Activated CD8-positive, alpha-beta T cell treated with anti-CD3 and anti-CD28 coated beads, Interleukin-2, amount 10 ng/mL, durations not matched to agents 7 days and 5 days (primary cell): ENCODE data around the gene CSTF1. TPM values are rescaled to one million over a fixed set of nuclear protein-coding genes. Genes with fewer than 3 reads are reported as not detected.
"Not testable (repeated sequence)": the region's sequence is repeated elsewhere in the genome, so short reads cannot be mapped to it uniquely, and the experiment has no call there.

Source experiments
- ATAC-seq: fragments of 150-1000 bp; cut with Tn5 transposase; one replicate; pipeline ENCODE4 v1.10.0; 2021; ENCODE audit warnings: moderate library complexity
- CTCF ChIA-PET: fragments of 350-600 bp; sonication (Branson Sonifier 250); formaldehyde crosslinking; loops from one replicate; lab custom pipeline; 2021; ENCODE audit warnings: antibody characterized with exemption; lab: Charles Lee
- POLR2A ChIA-PET: fragments of 350-600 bp; sonication (Branson Sonifier 250); formaldehyde crosslinking; loops from one replicate; lab custom pipeline; 2021; ENCODE audit warnings: antibody characterized with exemption; lab: Charles Lee
- DNase-seq: peaks from one replicate; pipeline ENCODE4 v3.0.0-alpha.2; 2020
- H3K27ac Mint-ChIP-seq: one replicate; pipeline ENCODE4 v1.8.0; 2021; ENCODE audit warnings: mild to moderate bottlenecking, mixed read lengths
- H3K27me3 Mint-ChIP-seq: one replicate; pipeline ENCODE4 v1.8.0; 2021; ENCODE audit warnings: low read depth, mixed read lengths
- H3K36me3 Mint-ChIP-seq: one replicate; pipeline ENCODE4 v1.8.0; 2021; ENCODE audit warnings: low read depth, mixed read lengths
- H3K4me1 Mint-ChIP-seq: one replicate; pipeline ENCODE4 v1.8.0; 2021; ENCODE audit warnings: low read depth, mixed read lengths
- H3K4me3 Mint-ChIP-seq: one replicate; pipeline ENCODE4 v1.8.0; 2021; ENCODE audit warnings: mild to moderate bottlenecking, mixed read lengths
- H3K9me3 Mint-ChIP-seq: one replicate; pipeline ENCODE4 v1.8.0; 2022; ENCODE audit warnings: mixed read lengths; ENCODE audit not compliant: insufficient read depth
- total RNA-seq, 2 experiments: library from RNA; stranded (reverse); gene quantifications; one replicate each; pipeline ENCODE4 v1.2.3, GENCODE V29; 2021

Gene CSTF1
- total RNA-seq, 2 experiments from 2014 or later, result 60.5 to 66.3 TPM

- H3K4me3 Mint-ChIP-seq, H3K9me3 Mint-ChIP-seq, ATAC-seq, H3K27ac Mint-ChIP-seq, POLR2A ChIA-PET, DNase-seq, H3K27me3 Mint-ChIP-seq: not testable (repeated sequence)
- Mint-ChIP-seq H3K4me1 (peaks cover 60% of the 10 kb centered on the region), H3K36me3 (peaks cover 70% of the 10 kb centered on the region)
- CTCF ChIA-PET, result interaction anchor here (2.3 kb wide), 1 partner anchor 9 kb away, joined by 9 read pairs; no protein-coding TSS in a partner anchor
Measured at GRCh38 chr20:56390396-56390795, 2.0 kb upstream of the CSTF1 start.

GRCh38 chr20:56391037-56391436, 1.4 kb upstream of the CSTF1 start:
- Mint-ChIP-seq H3K27ac (no peak overlapping the region), H3K9me3 (no peaks in the 10 kb centered on the region), H3K27me3 (no peaks in the 10 kb centered on the region), H3K36me3 (peaks cover 71% of the 10 kb centered on the region), H3K4me1 (peaks cover 61% of the 10 kb centered on the region), H3K4me3 (no peak overlapping the region)
- ChIA-PET CTCF (interaction anchor here (2.3 to 2.4 kb wide), 2 partner anchors 9 to 21 kb away, joined by 9 to 12 read pairs; partner anchors contain the start of gene CASS4), POLR2A (interaction anchor here (0.9 to 3.2 kb wide), 8 partner anchors 8 to 100 kb away, joined by 3 to 36 read pairs (median 12); partner anchors contain the start of genes CASS4 and RTF2)
- no peak for ATAC-seq
- no peak for DNase-seq

GRCh38 chr20:56391596-56392131, 781 bp upstream of the CSTF1 start:
- H3K4me3 Mint-ChIP-seq, result no peak overlapping the region

GRCh38 chr20:56392881-56393482, 537 bp downstream of the CSTF1 start:
- no peaks in the 10 kb centered on the region for H3K27me3 Mint-ChIP-seq
- no peak for DNase-seq
- no peak overlapping the region for H3K27ac Mint-ChIP-seq
- peaks cover 74% of the 10 kb centered on the region for H3K36me3 Mint-ChIP-seq
- peaks cover 55% of the 10 kb centered on the region for H3K4me1 Mint-ChIP-seq
- ChIA-PET POLR2A (interaction anchor here (0.8 to 3.2 kb wide), 11 partner anchors 14 to 91 kb away, joined by 3 to 36 read pairs (median 6); partner anchors contain the start of genes CASS4 and RTF2), CTCF (interaction anchor here (1.0 to 2.4 kb wide), 7 partner anchors 19 to 145 kb away, joined by 3 to 12 read pairs (median 3); partner anchors contain the start of genes CASS4, MC3R and RTF2)
- no peak for ATAC-seq
- no peak overlapping the region for H3K4me3 Mint-ChIP-seq
- H3K9me3 Mint-ChIP-seq, result no peaks in the 10 kb centered on the region

More at GRCh38 chr20:56391596-56392131, 781 bp upstream of the CSTF1 start:
- ATAC-seq, result peak; percentile 67
- ChIA-PET POLR2A (interaction anchor here (0.6 to 3.2 kb wide), 24 partner anchors 9 to 1014 kb away, joined by 3 to 36 read pairs (median 4); partner anchors contain the start of genes CASS4 and RTF2), CTCF (interaction anchor here (1.0 to 2.4 kb wide), 7 partner anchors 10 to 143 kb away, joined by 3 to 12 read pairs (median 3); partner anchors contain the start of genes CASS4, MC3R and RTF2)
- peaks cover 69% of the 10 kb centered on the region for H3K36me3 Mint-ChIP-seq
- no peaks in the 10 kb centered on the region for H3K9me3 Mint-ChIP-seq
- no peaks in the 10 kb centered on the region for H3K27me3 Mint-ChIP-seq
- peak; percentile 28 for DNase-seq
- peaks cover 55% of the 10 kb centered on the region for H3K4me1 Mint-ChIP-seq
- no peak overlapping the region for H3K27ac Mint-ChIP-seq

GRCh38 chr20:56393653-56394052, 1.2 kb downstream of the CSTF1 start:
- Mint-ChIP-seq H3K4me1 (peaks cover 52% of the 10 kb centered on the region), H3K4me3 (no peak overlapping the region), H3K27me3 (no peaks in the 10 kb centered on the region), H3K36me3 (peaks cover 71% of the 10 kb centered on the region), H3K27ac (no peak overlapping the region), H3K9me3 (no peaks in the 10 kb centered on the region)
- ATAC-seq, result no peak
- DNase-seq, result no peak
- ChIA-PET CTCF (interaction anchor here (1.0 to 2.3 kb wide), 4 partner anchors 20 to 123 kb away, joined by 3 to 8 read pairs (median 3); no protein-coding TSS in a partner anchor), POLR2A (interaction anchor here (0.5 to 3.2 kb wide), 5 partner anchors 19 to 76 kb away, joined by 3 to 36 read pairs (median 14); partner anchors contain the start of gene CASS4)

- H3K27me3 Mint-ChIP-seq, result no peaks in the 10 kb centered on the region
- H3K27ac Mint-ChIP-seq, result no peak overlapping the region
- ATAC-seq (no peak), DNase-seq (no peak)
- ChIA-PET CTCF (interaction anchor here (0.9 to 5.4 kb wide), 6 partner anchors 17 to 121 kb away, joined by 3 to 59 read pairs (median 8); partner anchors contain the start of genes CASS4 and RTF2), POLR2A (interaction anchor here (0.6 to 1.3 kb wide), 2 partner anchors 17 to 18 kb away, joined by 3 to 4 read pairs; partner anchors contain the start of gene CASS4)
- H3K9me3 Mint-ChIP-seq, result no peaks in the 10 kb centered on the region
- no peak overlapping the region for H3K4me3 Mint-ChIP-seq
- H3K36me3 Mint-ChIP-seq, result peaks cover 70% of the 10 kb centered on the region
- peaks cover 48% of the 10 kb centered on the region for H3K4me1 Mint-ChIP-seq
Measured at GRCh38 chr20:56395166-56395565, 2.7 kb downstream of the CSTF1 start.

GRCh38 chr20:56400001-56400640, 7.7 kb downstream of the CSTF1 start:
- peaks cover 41% of the 10 kb centered on the region for H3K4me1 Mint-ChIP-seq
- H3K27me3 Mint-ChIP-seq, result no peaks in the 10 kb centered on the region
- peaks cover 77% of the 10 kb centered on the region for H3K36me3 Mint-ChIP-seq
- DNase-seq, result peak; percentile 83
- no peak overlapping the region for H3K27ac Mint-ChIP-seq
- ChIA-PET CTCF (interaction anchor here (0.9 to 1.9 kb wide), 5 partner anchors 13 to 70 kb away, joined by 3 to 21 read pairs (median 3); partner anchors contain the start of gene CASS4), POLR2A (interaction anchor here (1.1 kb wide), 1 partner anchor 12 kb away, joined by 3 read pairs; the partner anchor contains the start of gene CASS4)
- no peaks in the 10 kb centered on the region for H3K9me3 Mint-ChIP-seq
- no peak overlapping the region for H3K4me3 Mint-ChIP-seq
- ATAC-seq, result peak; percentile 87

GRCh38 chr20:56403465-56403864, 11.0 kb downstream of the CSTF1 start:
- no peaks in the 10 kb centered on the region for H3K27me3 Mint-ChIP-seq
- no peak for DNase-seq
- no peak for ATAC-seq
- H3K4me3 Mint-ChIP-seq, result no peak overlapping the region
- peaks cover 77% of the 10 kb centered on the region for H3K36me3 Mint-ChIP-seq
- H3K27ac Mint-ChIP-seq, result no peak overlapping the region
- no peaks in the 10 kb centered on the region for H3K9me3 Mint-ChIP-seq
- ChIA-PET POLR2A (interaction anchor here (0.6 kb wide), 1 partner anchor 8 kb away, joined by 4 read pairs; no protein-coding TSS in a partner anchor), CTCF (interaction anchor here (1.6 kb wide), 1 partner anchor 8 kb away, joined by 3 read pairs; the partner anchor contains the start of gene CASS4)
- H3K4me1 Mint-ChIP-seq, result peaks cover 40% of the 10 kb centered on the region

- H3K9me3 Mint-ChIP-seq, ATAC-seq, H3K27ac Mint-ChIP-seq, H3K4me3 Mint-ChIP-seq, DNase-seq, H3K27me3 Mint-ChIP-seq: not testable (repeated sequence)
- CTCF ChIA-PET, result interaction anchor here (1.0 to 1.9 kb wide), 2 partner anchors 145 to 984 kb away, joined by 3 to 4 read pairs; no protein-coding TSS in a partner anchor
- Mint-ChIP-seq H3K4me1 (peaks cover 35% of the 10 kb centered on the region), H3K36me3 (peaks cover 76% of the 10 kb centered on the region)
- POLR2A ChIA-PET, result interaction anchor here (1.3 kb wide), 1 partner anchor 10 kb away, joined by 3 read pairs; no protein-coding TSS in a partner anchor
Measured at GRCh38 chr20:56405356-56405755, 12.9 kb downstream of the CSTF1 start.

- H3K4me3 Mint-ChIP-seq, result no peak overlapping the region
- CTCF ChIA-PET, result interaction anchor here (0.6 to 1.9 kb wide), 5 partner anchors 9 to 143 kb away, joined by 3 to 5 read pairs (median 3); no protein-coding TSS in a partner anchor
- ATAC-seq, result no peak
- no peaks in the 10 kb centered on the region for H3K9me3 Mint-ChIP-seq
- no peak overlapping the region for H3K27ac Mint-ChIP-seq
- peaks cover 38% of the 10 kb centered on the region for H3K4me1 Mint-ChIP-seq
- no peak for DNase-seq
- H3K27me3 Mint-ChIP-seq, result no peaks in the 10 kb centered on the region
- H3K36me3 Mint-ChIP-seq, result peaks cover 70% of the 10 kb centered on the region
- POLR2A ChIA-PET, result interaction anchor here (0.9 kb wide), 1 partner anchor 15 kb away, joined by 3 read pairs; the partner anchor contains the start of genes AURKA and CSTF1
Measured at GRCh38 chr20:56406910-56407309, 14.5 kb downstream of the CSTF1 start.
